ENCODE measurements around the gene SCRN1.
A peak's percentile ranks its signal among the peaks of the same experiment; 100 is the strongest.

SCRN1 gene

DNA sequence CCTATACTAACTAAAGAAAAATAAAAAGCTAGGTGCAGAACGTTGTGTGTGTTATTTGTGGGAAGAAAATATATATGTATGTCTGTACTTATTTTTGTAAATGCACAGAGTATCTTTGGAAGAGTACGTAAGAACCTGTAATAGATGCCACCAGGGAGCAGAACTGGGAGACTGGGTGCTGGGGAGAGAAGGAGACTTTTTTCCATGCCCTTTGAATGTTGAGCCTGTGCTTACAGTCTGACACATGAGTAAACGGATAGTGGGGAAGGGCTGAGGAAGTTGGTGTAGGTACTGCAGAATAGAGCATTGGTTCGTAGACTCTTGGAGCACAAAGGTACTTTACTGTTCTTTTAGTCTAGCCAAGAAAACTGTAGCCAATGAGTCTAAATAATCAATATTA, 1.3 kb upstream of the SCRN1 start:
- no peak for DNase-seq (ENCODE audit: insufficient read length, low spot score)
- FAIRE-seq = no peak
- no peak for TF ChIP-seq POLR2A (IDR thresholded peaks at IDR 0.05; ENCODE audit: low read depth, low read length)

DNA sequence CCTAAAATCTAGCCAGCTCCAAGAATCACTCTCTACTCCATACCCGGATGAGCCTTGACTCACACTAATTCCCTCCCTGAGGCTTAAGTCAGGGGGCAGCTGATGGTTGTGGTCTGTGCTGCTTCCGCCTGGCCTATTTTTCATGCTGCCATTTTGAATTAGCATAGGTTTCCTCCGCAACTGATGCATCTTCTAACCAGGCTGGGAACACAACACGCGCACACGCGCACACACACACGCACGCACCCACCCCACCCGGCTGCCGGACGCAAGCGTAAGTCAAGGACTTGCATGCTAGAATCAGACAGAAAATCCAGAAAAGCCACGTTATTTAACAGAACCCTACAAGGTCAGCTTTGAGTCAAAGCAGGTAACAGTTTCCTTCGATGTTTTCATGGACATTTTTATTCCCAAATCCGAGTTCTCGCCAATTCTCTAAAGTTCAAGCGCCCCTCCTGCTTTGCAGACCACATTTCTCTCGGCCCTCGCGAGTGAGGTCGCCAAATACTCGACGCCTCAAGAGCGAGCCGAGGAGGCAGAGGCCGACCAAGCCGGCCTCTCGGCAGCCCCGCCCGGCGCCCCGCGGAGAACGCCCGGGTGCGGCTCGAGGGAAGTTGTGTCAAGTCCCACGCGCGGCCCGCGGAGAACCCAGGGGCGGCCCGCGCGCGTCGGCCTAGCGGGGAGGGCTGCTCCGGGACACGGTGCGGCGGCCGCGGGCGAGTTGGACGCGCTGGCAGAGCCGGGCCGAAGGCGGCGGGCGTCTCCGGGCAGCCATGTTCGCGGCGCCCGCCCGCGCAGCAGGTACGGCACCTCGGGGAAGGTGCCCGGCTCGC, 961 bp downstream of the SCRN1 start:
- peak; percentile 43 for FAIRE-seq
- peak; percentile 43 for TF ChIP-seq POLR2A (IDR thresholded peaks at IDR 0.05; ENCODE audit: low read depth, low read length)
- DNase-seq (ENCODE audit: insufficient read length, low spot score) = peak; percentile 83

DNA sequence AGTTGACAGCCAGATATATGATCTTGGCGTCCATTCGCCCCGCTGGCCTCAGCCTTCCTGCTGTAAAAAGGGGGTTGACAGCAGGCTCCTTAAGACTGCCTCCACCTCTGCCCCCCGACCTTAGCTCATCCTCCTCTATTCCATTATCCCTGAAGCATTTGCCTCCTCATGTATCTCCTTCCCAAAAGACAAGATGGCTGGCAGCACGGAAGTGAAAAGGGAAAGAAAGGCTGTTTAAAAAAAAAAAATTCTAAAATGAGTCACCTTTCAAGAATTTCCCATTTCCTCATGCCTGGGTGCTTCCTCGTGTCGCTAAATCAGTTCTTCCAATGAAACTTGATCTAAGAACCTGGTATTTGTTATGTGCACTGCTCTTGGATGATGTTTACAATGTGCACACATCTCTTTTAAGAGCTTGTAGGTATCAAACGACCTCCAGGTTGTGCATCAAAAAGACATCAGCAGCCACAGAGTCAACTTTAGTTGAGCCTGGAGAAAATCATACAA, 1.7 kb downstream of the SCRN1 start:
- FAIRE-seq = peak; percentile 48
- peak; percentile 78 for DNase-seq (ENCODE audit: insufficient read length, low spot score)
- no peak; the same call in 1 of the 2 replicates for TF ChIP-seq POLR2A (IDR thresholded peaks at IDR 0.05; ENCODE audit: low read depth, low read length)

DNA sequence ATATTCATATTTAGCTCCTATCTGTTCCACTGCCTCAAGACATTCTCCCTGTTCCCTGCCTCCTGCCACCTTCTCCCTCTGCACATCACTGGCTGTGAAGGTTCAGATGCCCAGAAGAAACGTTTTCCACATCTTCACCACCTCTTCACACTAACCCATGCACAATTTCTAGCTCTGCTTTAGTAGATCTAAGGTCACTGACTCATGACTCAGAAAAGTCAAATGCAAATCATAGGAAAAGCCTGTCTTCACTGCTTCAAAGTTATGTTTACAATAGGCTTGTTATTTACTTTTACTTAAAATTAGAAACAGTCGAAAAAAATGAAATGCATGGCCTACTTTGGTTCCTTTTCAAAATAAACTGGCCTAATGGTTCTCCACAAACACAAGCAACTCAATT, 2.5 kb downstream of the SCRN1 start:
- FAIRE-seq (peak; percentile 23), DNase-seq (ENCODE audit: insufficient read length, low spot score) (peak; percentile 45)
- TF ChIP-seq POLR2A (IDR thresholded peaks at IDR 0.05; ENCODE audit: low read depth, low read length) = no peak

DNA sequence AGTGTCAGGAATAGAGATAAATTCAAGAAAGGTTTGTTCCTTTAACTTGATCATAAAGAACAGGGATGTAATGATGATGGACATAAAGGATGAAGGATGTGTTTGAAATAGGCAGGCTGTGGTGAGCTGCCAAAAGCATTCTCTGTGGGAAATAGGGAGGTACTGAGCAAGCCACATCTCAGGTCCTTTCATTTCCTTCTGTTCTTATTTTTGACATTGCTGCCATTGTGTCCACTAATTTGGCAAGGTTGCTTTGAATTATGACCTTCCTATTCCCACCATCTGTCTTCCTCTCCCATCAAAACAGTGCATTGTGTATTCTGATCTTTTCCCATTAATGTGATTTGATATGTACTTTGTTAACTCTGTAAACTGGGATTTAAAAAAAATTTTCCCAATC, 9.4 kb downstream of the SCRN1 start:
- no peak for TF ChIP-seq POLR2A (IDR thresholded peaks at IDR 0.05; ENCODE audit: low read depth, low read length)
- no peak for DNase-seq (ENCODE audit: insufficient read length, low spot score)
- FAIRE-seq = no peak

DNA sequence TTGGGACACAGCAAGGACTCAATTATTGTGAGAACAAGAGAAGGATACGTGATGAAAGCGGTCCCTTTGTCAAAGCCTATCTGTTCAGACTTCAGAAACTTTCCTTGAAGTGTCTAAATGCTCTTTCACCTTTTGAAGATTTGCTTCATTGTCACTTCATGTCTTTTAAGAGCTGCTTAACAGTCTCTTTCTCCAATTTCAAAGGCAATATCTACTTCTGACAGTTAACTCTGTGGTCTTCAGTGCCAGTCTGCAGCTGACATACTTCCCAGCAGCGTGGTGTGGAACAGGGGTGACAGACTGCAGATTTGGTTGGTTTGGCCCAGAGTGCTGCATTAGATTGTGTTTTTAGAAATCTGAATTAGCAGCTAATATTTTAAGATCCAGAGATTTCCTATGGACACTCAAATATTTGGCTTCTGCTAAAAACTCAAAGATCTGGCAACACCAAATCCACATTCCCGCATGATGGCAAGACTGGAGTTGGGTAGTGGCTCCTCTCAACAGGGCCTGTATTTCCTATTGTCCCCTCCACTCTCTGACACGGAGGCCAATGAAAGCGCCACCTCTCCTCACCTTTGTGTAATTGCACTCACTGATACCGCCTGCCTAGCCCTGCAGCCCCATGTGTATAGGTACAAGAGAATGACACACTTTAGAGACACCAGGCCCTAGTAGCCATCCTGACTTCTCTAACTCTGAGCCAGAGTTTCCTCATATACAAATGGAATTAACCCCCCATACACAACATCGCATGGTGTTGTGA, 11.5 kb downstream of the SCRN1 start:
- DNase-seq (ENCODE audit: insufficient read length, low spot score) (no peak), FAIRE-seq (no peak)
- TF ChIP-seq POLR2A (IDR thresholded peaks at IDR 0.05; ENCODE audit: low read depth, low read length) = no peak

DNA sequence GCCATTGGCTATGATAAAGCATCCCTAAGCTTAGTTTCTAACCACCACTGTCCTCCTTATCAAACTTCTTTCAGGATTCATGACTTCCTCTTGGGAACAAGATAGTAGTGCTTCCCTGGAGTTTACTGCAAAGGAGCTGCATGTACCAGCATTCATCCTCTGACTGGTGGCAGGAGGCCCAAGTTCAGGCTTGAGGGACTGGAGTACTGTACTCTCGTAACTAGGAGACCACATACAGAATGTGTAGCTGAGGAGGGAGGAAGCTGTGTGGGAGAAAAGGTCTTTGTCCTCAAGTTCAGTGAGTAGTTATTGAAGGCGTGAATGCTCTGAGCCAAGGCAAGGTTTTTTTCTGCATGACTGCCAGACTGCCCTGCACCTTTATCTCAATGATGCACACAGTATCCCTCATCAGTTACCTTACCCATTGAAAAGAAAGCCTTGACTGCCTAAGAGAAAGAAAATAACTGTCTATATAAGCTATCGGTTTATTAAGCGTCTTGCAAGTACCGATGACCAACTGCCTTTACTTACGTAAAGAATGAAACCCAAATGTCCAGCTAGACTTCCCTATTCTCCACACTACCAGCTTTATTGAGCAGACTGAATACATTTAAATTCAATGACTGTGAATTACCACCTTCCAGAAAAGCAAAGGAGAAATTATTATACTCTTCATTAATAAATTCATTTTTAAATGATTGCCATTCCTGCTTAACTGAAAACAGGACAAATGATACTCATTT, 12.8 kb downstream of the SCRN1 start:
- FAIRE-seq (peak; percentile 73), DNase-seq (ENCODE audit: insufficient read length, low spot score) (no peak)
- no peak for TF ChIP-seq POLR2A (IDR thresholded peaks at IDR 0.05; ENCODE audit: low read depth, low read length)

DNA sequence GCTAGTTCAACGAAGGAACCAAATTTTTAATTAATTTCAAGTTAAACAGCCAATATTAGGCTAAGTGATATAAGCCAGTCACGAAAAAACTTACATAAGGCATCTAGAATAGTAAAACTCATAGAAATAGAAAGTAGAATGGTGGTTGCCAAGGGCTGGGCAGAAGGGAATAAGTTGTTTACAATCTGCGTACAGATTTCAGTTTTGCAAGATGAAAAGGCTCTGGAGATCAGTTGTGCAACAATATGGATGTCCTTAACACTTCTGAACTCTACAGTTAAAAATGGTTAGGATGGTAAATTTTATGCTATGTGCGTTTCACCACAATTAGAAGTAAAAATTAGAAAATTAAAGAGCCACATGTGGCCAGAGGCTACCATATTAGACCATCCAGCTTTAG, 13.3 kb downstream of the SCRN1 start:
- TF ChIP-seq POLR2A (IDR thresholded peaks at IDR 0.05; ENCODE audit: low read depth, low read length) = no peak
- no peak for DNase-seq (ENCODE audit: insufficient read length, low spot score)
- FAIRE-seq = no peak

DNA sequence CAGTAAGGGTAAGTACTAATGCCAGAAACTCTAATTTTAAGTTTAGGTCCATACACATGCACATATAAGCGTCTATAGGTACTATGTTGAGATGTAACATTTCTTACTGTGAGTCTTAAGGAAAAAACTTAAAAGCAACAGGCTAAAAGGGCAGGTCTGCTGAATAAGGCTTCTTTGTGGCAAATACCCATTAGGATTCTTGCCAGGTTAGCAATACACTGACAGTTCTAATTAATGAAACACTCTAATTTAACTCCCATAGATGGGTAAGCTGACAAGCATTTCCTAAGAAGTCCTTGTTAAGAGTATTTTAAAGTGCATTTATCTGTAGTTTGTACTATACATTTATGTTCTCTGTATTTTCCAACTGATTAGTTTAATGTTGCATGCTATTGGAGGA, 14.0 kb downstream of the SCRN1 start:
- DNase-seq (ENCODE audit: insufficient read length, low spot score) = no peak
- peak; percentile 11 for FAIRE-seq
- TF ChIP-seq POLR2A (IDR thresholded peaks at IDR 0.05; ENCODE audit: low read depth, low read length) = no peak

DNA sequence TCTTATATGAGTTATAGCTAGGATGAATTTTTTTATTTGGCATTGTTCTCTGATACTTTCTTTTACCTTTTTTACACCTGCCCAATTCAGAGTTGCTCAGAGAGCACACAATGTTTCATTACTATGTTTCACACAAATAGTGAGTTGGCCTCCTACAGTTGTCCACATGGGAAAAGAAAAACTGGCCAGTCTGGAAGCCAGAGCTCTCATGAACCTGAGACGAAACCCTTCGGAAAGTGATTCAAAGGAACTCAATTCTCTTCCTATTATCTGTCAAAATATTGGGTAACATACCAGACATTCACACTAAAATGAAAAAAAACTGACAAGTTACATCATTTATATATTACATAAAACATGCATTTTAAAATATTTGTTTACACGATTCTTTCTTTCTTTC, 15.3 kb downstream of the SCRN1 start:
- no peak for DNase-seq (ENCODE audit: insufficient read length, low spot score)
- no peak for TF ChIP-seq POLR2A (IDR thresholded peaks at IDR 0.05; ENCODE audit: low read depth, low read length)
- no peak for FAIRE-seq

DNA sequence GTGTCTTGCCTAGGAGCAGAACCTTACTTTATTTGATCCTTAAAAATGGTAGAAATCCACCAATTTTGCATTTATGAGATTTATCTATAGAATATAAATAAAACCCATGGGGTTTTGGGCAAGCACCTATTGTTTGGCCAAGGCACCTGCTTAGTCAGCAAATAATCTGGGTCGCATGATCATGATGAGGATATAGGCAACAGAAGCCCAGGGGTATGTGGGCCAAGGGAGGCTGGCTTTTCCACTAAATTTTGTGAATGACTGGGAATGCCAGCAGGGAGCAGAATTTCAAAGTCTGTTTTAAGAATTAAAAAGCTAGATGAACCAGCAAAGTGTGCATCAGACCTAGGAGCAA, 17.3 kb downstream of the SCRN1 start:
- TF ChIP-seq POLR2A (IDR thresholded peaks at IDR 0.05; ENCODE audit: low read depth, low read length) = no peak
- no peak for DNase-seq (ENCODE audit: insufficient read length, low spot score)
- no peak for FAIRE-seq

DNA sequence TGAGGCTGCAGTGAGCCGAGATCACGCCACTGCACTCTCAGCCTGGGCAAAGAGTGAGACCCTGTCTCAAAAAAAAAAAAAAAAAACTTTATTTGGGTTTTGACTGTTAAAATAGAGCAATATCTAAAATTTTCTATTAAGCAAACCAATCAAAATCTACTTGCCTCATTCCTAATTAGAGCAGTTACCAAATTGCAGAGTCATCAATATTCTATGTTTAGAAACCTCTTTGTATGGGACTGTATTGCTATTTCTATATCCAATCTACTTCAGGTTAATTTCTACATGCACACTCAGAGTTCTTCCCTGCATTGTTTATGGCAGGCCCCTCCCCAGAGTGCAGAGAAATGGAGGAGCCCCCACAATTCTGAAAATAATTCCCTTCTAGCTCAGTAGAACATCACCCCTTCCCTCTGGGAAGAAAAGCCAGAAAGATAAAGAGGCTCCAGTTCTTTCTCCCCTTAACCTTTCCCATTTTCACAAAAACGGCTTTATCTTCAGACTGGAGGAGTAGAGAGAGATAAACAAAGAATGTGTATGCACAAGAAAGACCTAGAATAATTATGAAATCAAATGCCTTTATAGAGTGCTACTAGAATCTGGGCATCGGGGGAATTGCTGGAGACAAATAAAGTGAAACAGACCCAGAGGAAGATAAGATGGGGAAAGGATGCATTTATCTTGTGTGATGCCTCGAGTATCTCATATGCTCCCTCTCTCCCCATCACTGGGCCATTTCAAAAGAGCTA, 17.9 kb downstream of the SCRN1 start:
- DNase-seq (ENCODE audit: insufficient read length, low spot score) (no peak), FAIRE-seq (no peak)
- TF ChIP-seq POLR2A (IDR thresholded peaks at IDR 0.05; ENCODE audit: low read depth, low read length) = no peak

DNA sequence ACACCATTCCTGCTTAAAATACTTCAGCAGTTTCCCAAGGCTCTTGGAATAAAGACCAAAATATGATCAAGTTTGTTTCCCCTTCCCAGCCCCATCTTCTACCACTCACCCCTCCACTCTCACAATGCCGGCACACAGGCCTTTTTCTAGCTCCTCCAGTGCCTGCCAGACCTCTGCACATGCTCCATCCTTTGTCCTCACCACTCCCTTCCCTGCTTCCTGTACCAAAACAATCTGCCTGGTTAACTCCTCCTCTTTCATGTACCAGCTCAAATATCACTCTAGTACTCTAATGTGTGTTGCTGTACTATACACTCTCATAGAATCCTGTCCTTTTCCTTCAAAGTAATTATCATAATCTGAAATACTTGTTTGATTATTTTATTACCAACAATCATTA, 19.4 kb downstream of the SCRN1 start:
- no peak for TF ChIP-seq POLR2A (IDR thresholded peaks at IDR 0.05; ENCODE audit: low read depth, low read length)
- FAIRE-seq (no peak), DNase-seq (ENCODE audit: insufficient read length, low spot score) (no peak)
